ENCODE data around the gene IGSF5. TPM values are rescaled to one million over a fixed set of nuclear protein-coding genes. Genes with fewer than 3 reads are reported as not detected.
"Not testable (repeated sequence)": the region's sequence is repeated elsewhere in the genome, so short reads cannot be mapped to it uniquely, and the experiment has no call there.

IGSF5 gene
- not detected in 2 replicates for total RNA-seq (2014; rRNA removed; shearing (Covaris generic); ENCODE audit: low replicate concordance)

GRCh38 chr21:39744883-39745282 is at the start of gene IGSF5:
Gene IGSF5, plus strand, starts transcription at chr21:39745183. Its CDS starts 327 bp downstream, at chr21:39745510.
- not testable (repeated sequence) for H3K27me3 ChIP-seq, H3K4me3 ChIP-seq, DNase-seq, H3K9me3 ChIP-seq, H3K36me3 ChIP-seq

- no peak for DNase-seq
- Histone ChIP-seq H3K9me3 (no peaks in the 10 kb centered on the region), H3K36me3 (no peaks in the 10 kb centered on the region), H3K27me3 (no peaks in the 10 kb centered on the region), H3K4me3 (no peak overlapping the region)
These were observed 48.8 kb upstream of the IGSF5 start for GRCh38 chr21:39696196-39696595.

DNA sequence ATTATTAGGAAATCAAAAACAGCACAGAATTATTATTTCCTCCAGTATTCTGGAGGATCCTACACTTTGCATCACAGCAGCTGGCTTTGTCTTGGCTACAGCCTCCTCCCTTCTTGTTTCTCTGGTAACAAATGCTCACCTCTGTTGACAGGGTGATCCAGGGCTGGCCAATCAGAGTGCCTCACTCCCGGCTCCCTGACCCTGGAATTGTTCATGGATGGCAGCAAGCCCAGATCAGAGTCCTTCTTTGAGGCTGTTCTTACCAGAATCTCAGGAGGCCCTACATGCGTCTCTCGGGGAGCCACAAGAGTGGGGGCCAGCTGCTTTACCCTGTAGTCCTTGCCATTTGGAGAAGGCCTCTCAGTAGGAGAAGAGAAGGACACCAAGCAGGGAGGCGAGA is 48.4 kb upstream of the IGSF5 start:
- no peak for DNase-seq
- Histone ChIP-seq H3K36me3 (no peaks in the 10 kb centered on the region), H3K27me3 (no peaks in the 10 kb centered on the region), H3K4me3 (no peak overlapping the region), H3K9me3 (no peaks in the 10 kb centered on the region)

DNA sequence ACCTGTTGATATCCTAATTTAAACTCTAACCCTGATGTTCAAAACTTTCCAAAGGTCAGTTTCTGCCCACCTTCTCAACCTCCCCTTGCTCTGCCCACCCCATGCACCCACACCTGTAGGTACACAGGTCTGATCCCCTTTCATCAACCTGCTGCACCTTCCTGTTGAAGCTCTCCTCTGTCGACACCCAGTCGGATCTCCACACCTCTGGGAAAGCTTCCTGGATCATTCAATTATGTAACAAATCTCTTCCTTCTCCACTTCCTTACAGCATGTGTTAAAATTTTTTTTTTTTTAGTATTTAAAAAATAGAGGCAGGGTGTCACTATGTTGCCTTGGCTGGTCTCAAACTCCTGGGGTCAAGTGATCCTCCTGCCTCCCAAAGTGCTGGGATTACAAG is 44.7 kb upstream of the IGSF5 start:
- no peak overlapping the region for H3K4me3 ChIP-seq
- DNase-seq, result no peak
- no peaks in the 10 kb centered on the region; the same call in 1 of the 2 replicates for H3K9me3 ChIP-seq
- no peaks in the 10 kb centered on the region for H3K36me3 ChIP-seq
- no peaks in the 10 kb centered on the region for H3K27me3 ChIP-seq

- H3K9me3 ChIP-seq, result no peaks in the 10 kb centered on the region; the same call in 1 of the 2 replicates
- H3K4me3 ChIP-seq, result no peak overlapping the region
- no peak for DNase-seq
- H3K36me3 ChIP-seq, result no peaks in the 10 kb centered on the region
- H3K27me3 ChIP-seq, result no peaks in the 10 kb centered on the region
These were observed 41.4 kb upstream of the IGSF5 start for GRCh38 chr21:39703578-39703977.

GRCh38 chr21:39705849-39706248 is 39.1 kb upstream of the IGSF5 start:
- no peak for DNase-seq

DNA sequence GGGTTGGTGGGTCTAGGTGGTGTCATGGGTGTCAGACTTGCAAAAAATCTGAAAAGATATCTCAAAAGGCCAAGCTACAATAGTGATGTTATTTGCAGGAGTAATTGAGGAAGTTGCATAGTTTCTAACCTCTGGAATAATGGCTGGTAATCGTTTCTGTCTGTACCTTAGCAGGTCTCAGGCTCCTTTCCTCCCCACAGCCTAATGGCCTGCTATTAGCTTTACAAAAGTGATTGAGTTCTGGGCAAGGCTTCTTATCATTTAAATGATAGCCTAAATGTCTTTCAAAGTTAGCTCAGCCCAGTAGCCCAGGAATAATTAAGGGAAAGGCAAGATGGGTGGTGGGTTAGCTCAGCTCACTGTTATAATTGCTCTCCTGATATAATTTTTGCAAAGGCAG is 37.7 kb upstream of the IGSF5 start:
- DNase-seq, result no peak
- Histone ChIP-seq H3K36me3 (no peaks in the 10 kb centered on the region), H3K27me3 (no peaks in the 10 kb centered on the region), H3K9me3 (no peaks in the 10 kb centered on the region; the same call in 1 of the 2 replicates), H3K4me3 (no peak overlapping the region)

More at GRCh38 chr21:39705849-39706248, 39.1 kb upstream of the IGSF5 start:
- Histone ChIP-seq H3K27me3 (no peaks in the 10 kb centered on the region), H3K9me3 (no peaks in the 10 kb centered on the region; the same call in 1 of the 2 replicates), H3K4me3 (no peak overlapping the region), H3K36me3 (no peaks in the 10 kb centered on the region)

GRCh38 chr21:39710866-39711265 is 34.1 kb upstream of the IGSF5 start:
- H3K9me3 ChIP-seq, result no peaks in the 10 kb centered on the region

GRCh38 chr21:39712273-39712672 is 32.7 kb upstream of the IGSF5 start:
- no peaks in the 10 kb centered on the region for H3K9me3 ChIP-seq
- DNase-seq, result no peak
- H3K27me3 ChIP-seq, result no peaks in the 10 kb centered on the region
- no peak overlapping the region for H3K4me3 ChIP-seq
- no peaks in the 10 kb centered on the region for H3K36me3 ChIP-seq

More at GRCh38 chr21:39710866-39711265, 34.1 kb upstream of the IGSF5 start:
- no peaks in the 10 kb centered on the region for H3K36me3 ChIP-seq
- no peak overlapping the region for H3K4me3 ChIP-seq
- no peaks in the 10 kb centered on the region for H3K27me3 ChIP-seq
- DNase-seq, result no peak

GRCh38 chr21:39712976-39713375 is 32.0 kb upstream of the IGSF5 start:
- Histone ChIP-seq H3K27me3 (no peaks in the 10 kb centered on the region), H3K4me3 (no peak overlapping the region), H3K9me3 (no peaks in the 10 kb centered on the region), H3K36me3 (no peaks in the 10 kb centered on the region)
- no peak for DNase-seq

- no peaks in the 10 kb centered on the region for H3K27me3 ChIP-seq
- no peak for DNase-seq
These were observed 31.1 kb upstream of the IGSF5 start for GRCh38 chr21:39713905-39714304.

DNA sequence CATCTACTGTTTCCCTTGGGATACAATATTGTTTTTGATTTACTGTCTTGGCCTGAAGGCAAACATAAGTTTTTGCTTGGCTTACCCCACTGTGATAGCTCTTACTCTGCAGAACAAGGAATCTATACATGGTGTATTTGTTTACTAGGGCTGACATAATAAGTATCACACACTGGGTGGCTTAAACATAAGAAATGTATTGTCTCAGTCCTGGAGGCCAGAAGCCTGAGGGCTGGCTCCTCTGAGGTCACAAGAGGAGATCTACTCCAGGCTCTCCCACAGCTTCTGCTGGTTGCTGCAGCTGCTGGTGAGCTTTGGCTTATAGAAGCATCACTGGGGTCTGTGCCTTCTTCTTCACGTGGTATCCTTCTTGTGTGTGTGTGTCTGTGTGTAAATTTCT is 30.7 kb upstream of the IGSF5 start:
- Histone ChIP-seq H3K9me3 (no peaks in the 10 kb centered on the region), H3K4me3 (no peak overlapping the region), H3K27me3 (no peaks in the 10 kb centered on the region), H3K36me3 (no peaks in the 10 kb centered on the region)
- DNase-seq, result no peak

More at GRCh38 chr21:39713905-39714304, 31.1 kb upstream of the IGSF5 start:
- Histone ChIP-seq H3K36me3 (no peaks in the 10 kb centered on the region), H3K4me3 (no peak overlapping the region), H3K9me3 (no peaks in the 10 kb centered on the region)

DNA sequence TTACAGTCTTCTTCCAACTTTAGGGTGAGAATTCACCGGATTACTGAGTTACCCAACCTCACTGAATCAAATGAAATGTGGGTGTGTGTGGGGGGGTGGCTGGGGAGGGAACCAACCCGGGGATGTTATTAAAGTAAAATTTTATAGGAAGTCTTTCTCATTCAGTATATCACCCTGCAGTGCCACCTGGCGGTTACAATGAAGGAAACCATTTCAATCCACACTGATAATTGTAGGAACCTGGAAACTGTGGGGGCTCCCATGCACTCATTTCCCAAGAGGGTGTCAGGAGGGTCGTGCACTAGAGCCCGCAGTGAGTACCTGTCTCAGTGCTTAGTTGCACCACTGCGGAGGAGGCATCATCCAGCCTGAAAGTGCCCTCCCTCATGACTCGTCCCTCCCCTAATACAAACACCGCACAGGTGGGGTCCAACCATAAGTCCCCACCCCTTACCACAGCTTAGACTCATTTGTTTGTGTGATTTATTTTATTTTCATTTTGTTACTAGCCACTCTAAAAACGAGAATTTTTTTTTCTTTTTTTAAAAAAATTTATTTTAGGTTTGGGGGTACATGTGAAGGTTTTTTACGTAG is 29.1 kb upstream of the IGSF5 start:
- no peak overlapping the region for H3K4me3 ChIP-seq
- no peaks in the 10 kb centered on the region for H3K9me3 ChIP-seq
- H3K27me3 ChIP-seq, result no peaks in the 10 kb centered on the region
- H3K36me3 ChIP-seq, result no peaks in the 10 kb centered on the region
- peak; percentile 24 for DNase-seq

DNA sequence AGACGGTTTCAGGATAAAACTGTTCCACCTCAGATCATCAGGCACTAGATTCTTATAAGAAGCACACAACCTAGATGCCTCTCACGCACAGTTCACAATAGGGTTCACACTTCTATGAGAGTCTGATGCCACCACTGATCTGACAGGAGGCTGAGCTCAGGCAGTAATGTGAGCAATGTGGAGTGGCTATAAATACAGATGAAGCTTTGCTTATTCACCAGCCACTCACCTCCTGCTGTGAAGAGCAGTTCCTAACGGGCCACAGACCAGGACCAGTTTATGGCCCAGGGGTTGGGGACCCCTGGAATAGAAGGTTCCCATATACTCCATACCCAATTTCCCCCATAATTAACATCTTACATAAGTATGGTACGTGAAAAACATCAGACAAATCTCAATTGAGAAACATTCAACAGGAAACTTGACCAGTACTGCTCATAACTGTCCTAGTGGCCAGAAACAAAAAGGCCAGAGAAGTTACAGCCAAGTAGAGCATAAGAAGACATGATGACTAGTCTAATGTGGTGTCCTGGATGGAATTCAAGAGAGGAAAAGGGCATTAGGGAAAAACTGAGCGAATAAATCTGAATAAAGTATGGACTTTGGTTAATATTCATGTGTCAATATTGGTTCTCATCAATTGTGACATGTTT is 24.7 kb upstream of the IGSF5 start:
- Histone ChIP-seq H3K4me3 (no peak overlapping the region), H3K9me3 (no peaks in the 10 kb centered on the region), H3K36me3 (no peaks in the 10 kb centered on the region), H3K27me3 (no peaks in the 10 kb centered on the region)
- DNase-seq, result peak; percentile 12

GRCh38 chr21:39721885-39722284 is 23.1 kb upstream of the IGSF5 start:
- H3K36me3 ChIP-seq, result no peaks in the 10 kb centered on the region
- no peak overlapping the region for H3K4me3 ChIP-seq
- no peaks in the 10 kb centered on the region for H3K27me3 ChIP-seq
- DNase-seq, result no peak
- no peaks in the 10 kb centered on the region for H3K9me3 ChIP-seq

DNA sequence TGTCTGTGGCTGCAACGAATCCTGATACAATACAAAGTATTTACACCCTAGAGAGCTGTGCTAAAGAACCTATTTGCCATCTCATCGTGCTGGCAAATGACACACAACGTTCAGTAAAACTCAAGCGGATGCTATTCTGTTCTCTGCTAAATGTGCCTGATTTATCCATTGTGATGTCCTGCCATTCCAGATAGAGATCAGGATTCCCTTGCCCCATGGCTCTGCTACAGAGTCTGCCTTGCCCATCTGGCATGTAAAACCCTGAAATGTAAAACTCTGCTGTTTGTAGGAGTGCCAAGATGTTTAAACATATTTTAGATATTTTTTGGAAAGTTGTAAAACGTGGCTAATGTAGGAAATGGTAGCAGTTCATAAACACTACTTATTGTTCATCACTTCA is 20.0 kb upstream of the IGSF5 start:
- no peak for DNase-seq
- no peaks in the 10 kb centered on the region for H3K9me3 ChIP-seq
- H3K27me3 ChIP-seq, result peaks cover 2% of the 10 kb centered on the region; the same call in 1 of the 2 replicates

GRCh38 chr21:39726133-39726532 is 18.9 kb upstream of the IGSF5 start:
- H3K9me3 ChIP-seq, result no peaks in the 10 kb centered on the region
- no peak overlapping the region for H3K4me3 ChIP-seq
- no peak for DNase-seq
- H3K27me3 ChIP-seq, result peaks cover 2% of the 10 kb centered on the region; the same call in 1 of the 2 replicates
- no peaks in the 10 kb centered on the region for H3K36me3 ChIP-seq

More for the DNA sequence above, 20.0 kb upstream of the IGSF5 start:
- no peaks in the 10 kb centered on the region for H3K36me3 ChIP-seq
- no peak overlapping the region for H3K4me3 ChIP-seq
